ENCODE data around the gene SLC44A2. TPM values are rescaled to one million over a fixed set of nuclear protein-coding genes. Genes with fewer than 3 reads are reported as not detected.

Gene SLC44A2
- total and polyA plus RNA-seq, 2 donors (not counting 1 experiment from before 2014, with no cell fraction given): 91.3 to 173 TPM

GRCh38 chr19:10604460-10604980, 20.8 kb upstream of the SLC44A2 start:
- H3K79me2 ChIP-seq (ENCODE audit: control insufficient read depth, insufficient read depth, low read length): peaks cover 23% of the 10 kb centered on the region
- peak overlapping the region in 1 of 4 experiments; percentile 22 for H3K4me3 ChIP-seq (replicated peaks in 1 of 4; ENCODE audit: control extremely low read depth in 1 of 4, insufficient read depth in 1 of 4, low read depth in 3 of 4, low read length in 4 of 4)
- no peak overlapping the region for H2AFZ ChIP-seq (ENCODE audit: low read length)
- TF ChIP-seq EZH2 (IDR thresholded peaks at IDR 0.05; ENCODE audit: low read length, missing control alignments) (no peak), CTCF (conservative IDR thresholded peaks at IDR 0.05 in 1 of 2, IDR thresholded peaks at IDR 0.05 in 1 of 2; ENCODE audit: low read depth in 1 of 2, low read length in 2 of 2) (no peak)
- H4K20me1 ChIP-seq (ENCODE audit: control insufficient read depth, extremely low read depth, insufficient read depth, low read length): no peaks in the 10 kb centered on the region
- peaks cover 6% of the 10 kb centered on the region for H3K4me1 ChIP-seq (ENCODE audit: control insufficient read depth, extremely low read depth, insufficient read depth, low read length)
- H3K27ac ChIP-seq (ENCODE audit: insufficient read depth, low read length): peak overlapping the region; percentile 77
- peaks cover 5% of the 10 kb centered on the region for H3K27me3 ChIP-seq (ENCODE audit: control insufficient read depth, insufficient read depth, low read length)
- no peak overlapping the region for H3K9ac ChIP-seq (ENCODE audit: insufficient read depth, low read length)
- no peaks in the 10 kb centered on the region for H3K36me3 ChIP-seq (ENCODE audit: control insufficient read depth, insufficient read depth, low read length)
- H3K4me2 ChIP-seq (ENCODE audit: extremely low read depth, insufficient read depth, low read length): no peak overlapping the region
- no peak for DNase-seq (ENCODE audit: low read depth in 2 of 2)
- H3K9me3 ChIP-seq (ENCODE audit: control insufficient read depth, insufficient read depth, low read depth, low read length): no peaks in the 10 kb centered on the region

GRCh38 chr19:10611907-10612306, 13.4 kb upstream of the SLC44A2 start:
- Histone ChIP-seq H3K4me1 (ENCODE audit: control insufficient read depth, extremely low read depth, insufficient read depth, low read length) (peaks cover 6% of the 10 kb centered on the region), H3K9ac (ENCODE audit: insufficient read depth, low read length) (no peak overlapping the region), H3K27me3 (ENCODE audit: control insufficient read depth, insufficient read depth, low read length) (no peaks in the 10 kb centered on the region), H2AFZ (ENCODE audit: low read length) (no peak overlapping the region), H3K79me2 (ENCODE audit: control insufficient read depth, insufficient read depth, low read length) (peaks cover 10% of the 10 kb centered on the region), H3K27ac (ENCODE audit: insufficient read depth, low read length) (no peak overlapping the region), H3K4me3 (replicated peaks in 1 of 4; ENCODE audit: control extremely low read depth in 1 of 4, insufficient read depth in 1 of 4, low read depth in 3 of 4, low read length in 4 of 4) (no peak overlapping the region), H3K4me2 (ENCODE audit: extremely low read depth, insufficient read depth, low read length) (no peak overlapping the region), H4K20me1 (ENCODE audit: control insufficient read depth, extremely low read depth, insufficient read depth, low read length) (no peaks in the 10 kb centered on the region), H3K9me3 (ENCODE audit: control insufficient read depth, insufficient read depth, low read depth, low read length) (no peaks in the 10 kb centered on the region), H3K36me3 (ENCODE audit: control insufficient read depth, insufficient read depth, low read length) (no peaks in the 10 kb centered on the region)
- TF ChIP-seq CTCF (conservative IDR thresholded peaks at IDR 0.05 in 1 of 2, IDR thresholded peaks at IDR 0.05 in 1 of 2; ENCODE audit: low read depth in 1 of 2, low read length in 2 of 2) (no peak), EZH2 (IDR thresholded peaks at IDR 0.05; ENCODE audit: low read length, missing control alignments) (no peak)
- no peak for DNase-seq (ENCODE audit: low read depth in 2 of 2)

GRCh38 chr19:10612499-10613119, 12.7 kb upstream of the SLC44A2 start:
- Histone ChIP-seq H3K36me3 (ENCODE audit: control insufficient read depth, insufficient read depth, low read length) (no peaks in the 10 kb centered on the region), H4K20me1 (ENCODE audit: control insufficient read depth, extremely low read depth, insufficient read depth, low read length) (no peaks in the 10 kb centered on the region), H3K4me1 (ENCODE audit: control insufficient read depth, extremely low read depth, insufficient read depth, low read length) (peaks cover 11% of the 10 kb centered on the region), H3K4me2 (ENCODE audit: extremely low read depth, insufficient read depth, low read length) (peak overlapping the region; percentile 52), H2AFZ (ENCODE audit: low read length) (peak overlapping the region; percentile 20), H3K27me3 (ENCODE audit: control insufficient read depth, insufficient read depth, low read length) (no peaks in the 10 kb centered on the region), H3K27ac (ENCODE audit: insufficient read depth, low read length) (peak overlapping the region; percentile 43), H3K9me3 (ENCODE audit: control insufficient read depth, insufficient read depth, low read depth, low read length) (no peaks in the 10 kb centered on the region), H3K9ac (ENCODE audit: insufficient read depth, low read length) (no peak overlapping the region), H3K79me2 (ENCODE audit: control insufficient read depth, insufficient read depth, low read length) (peaks cover 10% of the 10 kb centered on the region), H3K4me3 (replicated peaks in 1 of 4; ENCODE audit: control extremely low read depth in 1 of 4, insufficient read depth in 1 of 4, low read depth in 3 of 4, low read length in 4 of 4) (no peak overlapping the region)
- TF ChIP-seq EZH2 (IDR thresholded peaks at IDR 0.05; ENCODE audit: low read length, missing control alignments) (no peak), CTCF (conservative IDR thresholded peaks at IDR 0.05 in 1 of 2, IDR thresholded peaks at IDR 0.05 in 1 of 2; ENCODE audit: low read depth in 1 of 2, low read length in 2 of 2) (no peak)
- peak; percentile 19 to 38 for DNase-seq (ENCODE audit: low read depth in 2 of 2)

Measured in fibroblast of lung (primary cell).